ENCODE measurements around the gene MFN2.
"Not testable (repeated sequence)": the region's sequence is repeated elsewhere in the genome, so short reads cannot be mapped to it uniquely, and the experiment has no call there.

Gene MFN2

GRCh38 chr1:11998636-11999035 lies 18.4 kb downstream of the MFN2 start:
- no peak for DNase-seq (ENCODE audit: low read depth in 2 of 2)

- no peak for DNase-seq (ENCODE audit: low read depth in 2 of 2)
Measured at GRCh38 chr1:11999236-11999635, 19.0 kb downstream of the MFN2 start.

GRCh38 chr1:12001249-12001917 lies 21.1 kb downstream of the MFN2 start:
- no peak for DNase-seq (ENCODE audit: low read depth in 2 of 2)

GRCh38 chr1:12001996-12002493 lies 21.8 kb downstream of the MFN2 start:
- DNase-seq (ENCODE audit: low read depth in 2 of 2), result no peak

GRCh38 chr1:12003762-12004161 lies 23.5 kb downstream of the MFN2 start:
- DNase-seq (ENCODE audit: low read depth in 2 of 2), result no peak

GRCh38 chr1:12005488-12006166 lies 25.4 kb downstream of the MFN2 start:
- DNase-seq (ENCODE audit: low read depth in 2 of 2), result no peak

- DNase-seq (ENCODE audit: low read depth in 2 of 2), result no peak
Measured at GRCh38 chr1:12006167-12006921, 26.1 kb downstream of the MFN2 start.

- DNase-seq (ENCODE audit: low read depth in 2 of 2), result no peak
Measured at GRCh38 chr1:12007204-12007603, 27.0 kb downstream of the MFN2 start.

- not testable (repeated sequence) for DNase-seq (ENCODE audit: low read depth in 2 of 2)
Measured at GRCh38 chr1:12008355-12008754, 28.1 kb downstream of the MFN2 start.

GRCh38 chr1:12009318-12009947 lies 29.2 kb downstream of the MFN2 start:
- no peak for DNase-seq (ENCODE audit: low read depth in 2 of 2)

GRCh38 chr1:12010746-12011570 lies 30.7 kb downstream of the MFN2 start:
- no peak for DNase-seq (ENCODE audit: low read depth in 2 of 2)

- no peak for DNase-seq (ENCODE audit: low read depth in 2 of 2)
Measured at GRCh38 chr1:12011998-12012397, 31.8 kb downstream of the MFN2 start.

GRCh38 chr1:12012560-12013316 lies 32.5 kb downstream of the MFN2 start:
- no peak for DNase-seq (ENCODE audit: low read depth in 2 of 2)

- no peak for DNase-seq (ENCODE audit: low read depth in 2 of 2)
Measured at GRCh38 chr1:12014141-12014991, 34.1 kb downstream of the MFN2 start.

- no peak for DNase-seq (ENCODE audit: low read depth in 2 of 2)
Measured at GRCh38 chr1:12015001-12015491, 34.8 kb downstream of the MFN2 start.

GRCh38 chr1:12015499-12015898 lies 35.3 kb downstream of the MFN2 start:
- no peak for DNase-seq (ENCODE audit: low read depth in 2 of 2)

GRCh38 chr1:12016182-12016581 lies 35.9 kb downstream of the MFN2 start:
- no peak for DNase-seq (ENCODE audit: low read depth in 2 of 2)

- DNase-seq (ENCODE audit: low read depth in 2 of 2), result no peak
Measured at GRCh38 chr1:12019858-12020509, 39.7 kb downstream of the MFN2 start.

GRCh38 chr1:12021616-12022015 lies 41.4 kb downstream of the MFN2 start:
- no peak for DNase-seq (ENCODE audit: low read depth in 2 of 2)

All from stimulated activated CD4-positive, alpha-beta T cell treated with anti-CD3 and anti-CD28 coated beads, Interleukin-1b, Interleukin-23, amount 100 ng/mL, for 1 hour (primary cell).